C4-2B (cell line): ENCODE results near the gene KRT3.

Experiments used
- CTCF ChIP-seq: fragments of 450-650 bp; conservative IDR thresholded peaks from 2 replicates; pipeline ENCODE4 v1.5.1; 2017; ENCODE audit warnings: mild to moderate bottlenecking
- ZFX ChIP-seq: fragments of 450-650 bp; IDR thresholded peaks from 2 replicates; pipeline ENCODE4 v1.6.1; 2017

- no peak for TF ChIP-seq CTCF
- TF ChIP-seq ZFX, result no peak
Observed at GRCh38 chr12:52798671-52799504, 3.0 kb upstream of the KRT3 start.
